ACC112 (cell line): ENCODE results near the gene GNA15.

Experiments
- H2AFZ ChIP-seq: fragments of 200-600 bp; sonication (generic); one replicate; pipeline ENCODE4 v1.6.0; 2017; ENCODE audit warnings: antibody characterized with exemption, low read length; ENCODE audit not compliant: unreplicated experiment
- H3K27ac ChIP-seq: fragments of 200-600 bp; sonication (generic); 2 replicates; pipeline ENCODE4 v1.5.1; 2014; ENCODE audit warnings: low read depth, mild to moderate bottlenecking, antibody characterized with exemption, low read length, moderate library complexity
- H3K27me3 ChIP-seq: fragments of 200-600 bp; sonication (generic); 2 replicates; pipeline ENCODE4 v1.6.1; 2014; ENCODE audit warnings: mild to moderate bottlenecking, antibody characterized with exemption, low read length, moderate library complexity, mixed read lengths; ENCODE audit not compliant: insufficient read depth
- H3K36me3 ChIP-seq: fragments of 200-600 bp; sonication (generic); 2 replicates; pipeline ENCODE4 v1.6.1; 2016; ENCODE audit warnings: mild to moderate bottlenecking, antibody characterized with exemption, low read length, moderate library complexity, mixed read lengths; ENCODE audit not compliant: insufficient read depth
- H3K4me1 ChIP-seq: fragments of 200-600 bp; sonication (generic); one replicate; pipeline ENCODE4 v1.6.1; 2016; ENCODE audit warnings: low read length, mixed read lengths; ENCODE audit not compliant: insufficient read depth, unreplicated experiment, control insufficient read depth
- H3K4me3 ChIP-seq: fragments of 200-600 bp; sonication (generic); 2 replicates; pipeline ENCODE4 v1.5.1; 2014; ENCODE audit warnings: mild to moderate bottlenecking, low read depth, low read length
- H3K79me2 ChIP-seq: fragments of 200-600 bp; sonication (generic); one replicate; pipeline ENCODE4 v1.6.0; 2016; ENCODE audit warnings: low read length; ENCODE audit not compliant: control insufficient read depth, unreplicated experiment, insufficient read depth

The GNA15 gene

DNA sequence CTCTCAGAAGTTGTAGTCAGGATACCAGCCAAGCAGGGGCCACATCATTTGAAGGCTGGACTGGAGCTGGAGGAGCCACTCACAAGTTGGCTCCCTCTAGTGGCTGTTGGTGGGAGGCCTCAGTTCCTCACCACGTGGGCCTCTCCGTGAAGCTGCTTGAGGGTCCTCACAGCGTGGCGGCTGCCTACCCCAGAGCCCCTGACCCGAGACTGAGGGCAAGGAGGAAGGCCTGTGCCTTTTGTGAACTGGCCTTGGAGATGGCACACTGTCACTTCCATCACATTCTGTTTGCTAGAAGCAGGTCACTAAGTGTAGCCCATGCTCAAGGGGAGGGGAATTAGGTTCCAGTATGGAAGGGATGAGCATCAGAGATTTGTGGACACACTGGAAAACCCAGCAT is 27.1 kb upstream of the GNA15 start:
- no peaks in the 10 kb centered on the region for H3K36me3 ChIP-seq
- H3K27ac ChIP-seq, result no peak overlapping the region
- no peaks in the 10 kb centered on the region for H3K4me1 ChIP-seq
- H3K27me3 ChIP-seq, result no peaks in the 10 kb centered on the region
- peaks cover 55% of the 10 kb centered on the region for H3K79me2 ChIP-seq
- H2AFZ ChIP-seq, result no peak overlapping the region
- no peak overlapping the region for H3K4me3 ChIP-seq

DNA sequence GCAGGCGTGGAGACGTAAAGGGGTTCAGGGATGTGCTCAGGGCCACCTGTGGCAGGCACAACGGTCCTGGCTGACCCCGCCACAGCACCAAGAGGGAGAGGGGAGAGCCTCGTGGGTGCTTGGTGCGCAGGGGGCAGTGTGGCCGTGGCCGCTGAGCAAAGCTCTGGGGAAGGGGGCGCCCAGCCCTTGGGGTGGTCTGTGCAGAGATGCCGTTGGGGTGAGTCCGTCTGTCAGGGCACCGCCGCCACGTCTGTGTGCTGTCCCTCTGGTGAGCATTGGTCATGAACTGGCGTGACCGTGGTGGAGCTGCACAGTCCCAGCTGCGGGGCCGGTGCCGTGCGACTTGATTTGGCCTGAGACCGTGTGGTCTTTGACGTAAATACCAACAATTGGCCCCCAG is 26.3 kb upstream of the GNA15 start:
- Histone ChIP-seq H3K27me3 (no peaks in the 10 kb centered on the region), H2AFZ (no peak overlapping the region), H3K27ac (no peak overlapping the region), H3K4me3 (no peak overlapping the region), H3K36me3 (no peaks in the 10 kb centered on the region), H3K4me1 (no peaks in the 10 kb centered on the region), H3K79me2 (peaks cover 49% of the 10 kb centered on the region)

DNA sequence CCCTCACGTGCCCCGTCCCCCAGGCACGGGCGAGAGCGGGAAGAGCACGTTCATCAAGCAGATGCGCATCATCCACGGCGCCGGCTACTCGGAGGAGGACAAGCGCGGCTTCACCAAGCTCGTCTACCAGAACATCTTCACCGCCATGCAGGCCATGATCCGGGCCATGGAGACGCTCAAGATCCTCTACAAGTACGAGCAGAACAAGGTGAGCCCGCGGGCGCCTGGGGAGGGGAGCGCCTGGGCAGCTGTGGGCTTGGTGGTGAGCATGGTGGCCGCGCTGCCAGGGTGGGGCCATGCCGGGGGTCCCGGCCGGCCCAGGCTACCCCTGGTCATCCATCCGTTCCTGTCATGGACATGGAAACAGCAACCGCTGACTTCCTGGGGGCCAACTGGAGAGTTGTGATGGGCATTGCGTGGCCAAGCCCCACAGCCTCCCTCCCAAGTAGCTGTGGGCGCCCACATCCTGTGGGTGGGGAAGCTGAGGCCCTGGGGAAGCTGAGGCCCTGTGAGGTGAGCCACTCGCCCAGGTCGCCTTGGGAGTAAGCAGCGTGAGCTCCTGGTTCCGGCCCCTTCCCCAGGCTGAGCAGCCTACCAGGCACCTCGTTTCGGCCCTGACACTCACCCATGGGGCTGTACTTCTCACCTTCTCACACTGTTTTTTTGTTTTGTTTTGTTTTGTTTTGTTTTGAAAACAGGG is 25.6 kb upstream of the GNA15 start:
- no peaks in the 10 kb centered on the region for H3K36me3 ChIP-seq
- H2AFZ ChIP-seq, result no peak overlapping the region
- H3K27ac ChIP-seq, result no peak overlapping the region
- no peaks in the 10 kb centered on the region for H3K27me3 ChIP-seq
- peaks cover 47% of the 10 kb centered on the region for H3K79me2 ChIP-seq
- no peak overlapping the region for H3K4me3 ChIP-seq
- no peaks in the 10 kb centered on the region for H3K4me1 ChIP-seq

DNA sequence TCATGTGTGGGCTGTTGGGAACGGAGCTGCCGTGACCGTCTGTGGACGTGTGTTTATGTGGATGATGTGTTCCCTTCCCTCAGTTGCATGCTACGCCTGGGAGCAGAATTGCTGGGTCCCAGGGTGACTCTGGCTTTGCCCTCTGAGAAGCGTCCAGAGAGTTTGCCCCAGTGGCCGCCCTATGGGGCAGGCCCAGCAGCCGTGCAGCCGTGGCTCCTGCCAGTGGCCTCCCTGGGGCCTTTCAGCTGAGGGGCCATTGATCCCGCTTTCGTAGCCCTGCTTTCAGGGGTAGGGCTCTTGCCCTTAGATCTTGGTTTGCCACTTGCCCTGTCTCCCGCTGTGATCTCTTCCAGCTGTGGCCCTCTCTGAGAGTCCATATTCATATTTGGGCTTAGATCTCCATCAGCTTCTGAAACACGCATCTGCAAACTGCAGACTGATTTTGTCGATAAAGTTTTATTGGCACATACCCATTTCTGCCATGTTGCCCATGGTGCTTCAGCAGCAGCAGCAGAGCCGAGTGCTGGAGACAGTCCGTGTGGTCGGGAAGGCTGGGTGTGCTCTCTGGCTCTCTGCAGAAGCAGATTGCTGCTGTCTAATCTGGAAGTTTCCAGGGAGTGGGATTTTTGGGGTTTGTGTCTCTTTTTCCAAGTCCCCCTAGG is 24.1 kb upstream of the GNA15 start:
- Histone ChIP-seq H3K27ac (no peak overlapping the region), H3K36me3 (no peaks in the 10 kb centered on the region), H3K27me3 (no peaks in the 10 kb centered on the region), H3K4me1 (no peaks in the 10 kb centered on the region), H3K79me2 (peaks cover 36% of the 10 kb centered on the region), H2AFZ (no peak overlapping the region), H3K4me3 (no peak overlapping the region)

DNA sequence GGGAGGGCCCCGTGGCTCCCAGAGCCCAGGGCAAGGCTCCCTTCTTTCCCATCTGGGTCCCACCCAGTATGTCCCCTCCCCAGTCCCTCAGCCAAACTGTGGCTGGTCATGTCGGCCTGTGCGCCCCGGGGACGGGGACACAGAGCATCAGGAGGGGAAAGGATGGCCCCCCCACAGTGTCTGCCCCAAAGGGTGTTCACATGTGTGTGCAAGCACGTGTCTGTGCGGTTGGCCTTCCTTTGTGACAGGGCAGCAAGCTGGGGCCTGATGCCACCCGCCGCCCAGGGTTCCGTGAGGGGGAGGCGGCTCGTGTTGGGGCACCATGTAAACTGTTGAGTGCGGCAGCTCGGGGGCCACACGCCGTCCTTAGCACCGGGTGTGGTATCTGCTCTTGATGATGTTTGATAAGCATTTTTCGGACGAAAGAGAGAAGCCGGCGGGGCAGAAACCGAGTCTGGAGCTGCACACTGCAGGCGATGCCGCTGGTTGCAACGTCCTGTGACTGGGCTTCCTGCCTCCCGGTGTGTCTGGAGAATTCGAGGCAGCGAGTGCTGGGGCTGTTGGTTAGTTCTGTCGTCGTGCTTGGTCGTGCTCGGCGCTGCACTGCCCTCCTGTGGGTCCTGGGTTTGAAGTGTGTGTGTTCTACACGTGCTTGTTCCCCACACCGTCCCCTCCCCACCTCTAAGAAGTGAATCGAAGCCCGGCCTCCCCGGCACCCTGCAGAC is 23.3 kb upstream of the GNA15 start:
- Histone ChIP-seq H3K27ac (no peak overlapping the region), H3K36me3 (no peaks in the 10 kb centered on the region), H3K79me2 (peaks cover 33% of the 10 kb centered on the region), H3K4me1 (no peaks in the 10 kb centered on the region), H3K27me3 (no peaks in the 10 kb centered on the region), H3K4me3 (no peak overlapping the region), H2AFZ (no peak overlapping the region)

DNA sequence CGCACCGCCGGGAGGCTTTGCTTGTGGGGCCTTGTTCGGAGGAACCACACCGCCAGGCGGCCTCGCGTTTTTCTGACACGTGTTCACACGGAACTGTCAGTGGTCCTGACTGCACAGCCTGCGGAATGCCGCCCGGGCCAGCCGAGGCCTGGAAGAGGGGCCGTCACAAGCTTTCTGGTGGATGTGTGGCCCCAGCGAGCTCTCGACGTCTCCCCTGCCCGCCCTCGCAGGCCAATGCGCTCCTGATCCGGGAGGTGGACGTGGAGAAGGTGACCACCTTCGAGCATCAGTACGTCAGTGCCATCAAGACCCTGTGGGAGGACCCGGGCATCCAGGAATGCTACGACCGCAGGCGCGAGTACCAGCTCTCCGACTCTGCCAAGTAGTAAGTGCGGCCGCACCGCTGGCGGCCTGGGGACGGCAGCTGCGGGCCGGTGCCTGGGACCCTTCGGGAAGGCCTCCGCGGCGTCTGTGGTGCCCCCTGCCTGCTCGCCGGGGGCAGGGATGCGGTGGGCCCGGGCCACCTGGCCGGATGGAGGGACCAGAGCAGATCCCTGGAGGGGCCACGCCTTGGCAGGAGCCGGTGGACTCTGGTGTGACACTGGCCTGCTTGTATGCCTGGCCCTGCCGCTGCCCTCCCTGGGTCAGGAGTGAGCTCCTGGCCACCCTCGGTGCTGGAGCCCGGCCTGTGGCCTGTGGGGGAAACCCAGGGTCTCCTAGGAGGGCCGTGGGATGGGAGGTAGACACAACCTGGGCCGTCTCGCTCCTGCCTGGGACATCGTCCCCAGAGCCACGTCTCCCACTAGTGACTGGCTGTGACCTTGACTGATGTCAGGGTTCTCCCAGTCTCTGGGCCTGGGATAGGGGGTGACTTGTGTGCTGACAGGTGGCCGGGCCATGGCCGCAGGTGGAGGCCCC is 22.5 kb upstream of the GNA15 start:
- H3K79me2 ChIP-seq, result peaks cover 25% of the 10 kb centered on the region
- no peaks in the 10 kb centered on the region for H3K4me1 ChIP-seq
- H2AFZ ChIP-seq, result no peak overlapping the region
- no peaks in the 10 kb centered on the region for H3K36me3 ChIP-seq
- no peak overlapping the region for H3K27ac ChIP-seq
- no peaks in the 10 kb centered on the region for H3K27me3 ChIP-seq
- no peak overlapping the region for H3K4me3 ChIP-seq

DNA sequence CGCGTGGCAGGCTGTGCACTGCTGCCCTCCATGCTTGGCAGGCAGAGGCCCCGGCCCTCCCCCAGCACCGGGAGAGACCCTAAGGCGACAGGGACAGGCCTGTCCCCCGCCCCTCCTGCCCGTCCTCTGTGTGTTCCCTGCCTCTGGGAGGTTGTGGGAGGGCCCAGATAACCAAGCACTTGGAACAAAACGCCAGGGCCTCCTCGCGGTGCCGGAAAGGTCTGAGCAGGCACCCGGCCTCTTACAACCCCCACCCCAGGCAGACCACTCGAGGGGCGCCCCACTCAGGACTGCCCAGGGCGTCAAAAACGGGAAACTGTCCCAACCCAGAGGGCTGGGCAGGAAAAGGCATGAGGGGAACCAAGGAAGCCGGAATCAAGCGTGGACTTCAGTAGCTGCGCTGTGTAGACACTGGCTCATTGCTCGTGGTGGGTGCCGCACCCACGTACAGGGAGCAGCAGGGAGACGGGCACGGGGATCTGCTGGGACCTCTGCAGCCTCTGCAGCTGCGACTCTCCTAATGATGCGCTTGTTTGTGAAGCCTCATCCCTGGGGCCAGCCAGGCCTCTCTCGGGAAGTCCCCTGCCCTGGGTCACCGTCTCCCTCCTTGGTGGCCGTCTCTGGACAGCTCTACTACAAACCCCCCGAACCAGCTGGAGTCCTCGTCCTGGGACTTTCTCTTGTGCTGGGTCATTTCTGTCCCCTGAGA is 21.7 kb upstream of the GNA15 start:
- Histone ChIP-seq H3K4me1 (no peaks in the 10 kb centered on the region), H3K79me2 (peaks cover 18% of the 10 kb centered on the region), H3K4me3 (no peak overlapping the region), H3K27me3 (no peaks in the 10 kb centered on the region), H2AFZ (no peak overlapping the region), H3K36me3 (no peaks in the 10 kb centered on the region), H3K27ac (no peak overlapping the region)

DNA sequence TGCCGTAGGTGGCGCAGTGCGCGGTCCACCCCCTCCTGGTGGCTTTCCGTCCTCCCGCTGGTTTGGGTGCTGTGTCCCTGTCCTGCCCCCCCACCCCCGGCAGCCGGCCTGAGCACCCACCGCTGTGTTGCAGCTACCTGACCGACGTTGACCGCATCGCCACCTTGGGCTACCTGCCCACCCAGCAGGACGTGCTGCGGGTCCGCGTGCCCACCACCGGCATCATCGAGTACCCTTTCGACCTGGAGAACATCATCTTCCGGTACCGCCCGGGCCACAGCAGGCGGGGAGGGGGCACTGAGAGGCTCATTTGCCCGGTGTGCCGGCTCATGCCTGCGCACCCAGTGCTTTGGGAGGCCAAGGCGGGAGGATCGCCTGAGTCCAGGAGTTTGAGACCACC is 21.0 kb upstream of the GNA15 start:
- H3K27ac ChIP-seq, result no peak overlapping the region
- H3K27me3 ChIP-seq, result no peaks in the 10 kb centered on the region
- no peak overlapping the region for H3K4me3 ChIP-seq
- peaks cover 14% of the 10 kb centered on the region for H3K79me2 ChIP-seq
- H3K4me1 ChIP-seq, result no peaks in the 10 kb centered on the region
- H2AFZ ChIP-seq, result no peak overlapping the region
- no peaks in the 10 kb centered on the region for H3K36me3 ChIP-seq

DNA sequence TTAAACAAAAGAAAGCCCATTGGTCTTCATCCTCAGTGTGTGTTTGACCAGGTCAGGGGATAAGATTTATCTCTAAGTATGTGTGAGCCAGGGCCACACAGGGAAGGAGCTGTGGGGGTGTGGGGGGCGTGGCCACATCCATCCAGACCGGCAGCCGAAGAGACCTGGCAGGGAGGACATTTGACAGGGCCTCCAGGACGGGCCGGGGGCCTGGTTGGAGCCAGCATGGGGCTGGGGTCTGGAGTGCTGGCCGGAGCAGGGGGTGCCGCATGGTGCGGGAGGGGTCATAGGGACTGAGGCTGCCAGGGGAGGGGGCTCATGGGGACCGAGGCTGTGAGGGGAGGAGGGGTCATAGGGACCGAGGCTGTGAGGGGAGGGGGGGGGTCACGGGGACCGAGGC is 20.4 kb upstream of the GNA15 start:
- H2AFZ ChIP-seq, result no peak overlapping the region
- H3K27me3 ChIP-seq, result no peaks in the 10 kb centered on the region
- H3K79me2 ChIP-seq, result peaks cover 9% of the 10 kb centered on the region
- H3K36me3 ChIP-seq, result no peaks in the 10 kb centered on the region
- H3K27ac ChIP-seq, result no peak overlapping the region
- no peaks in the 10 kb centered on the region for H3K4me1 ChIP-seq
- no peak overlapping the region for H3K4me3 ChIP-seq
